ENCODE data around the gene OLFML1. TPM values are rescaled to one million over a fixed set of nuclear protein-coding genes. Genes with fewer than 3 reads are reported as not detected.
A peak's percentile ranks its signal among the peaks of the same experiment; 100 is the strongest.

Gene OLFML1
- total and polyA plus RNA-seq, 10 of the 15 experiments (the other 5 are each of a cell fraction or from before 2014, with no cell fraction given): 0.04 to 0.71 (median 0.21) TPM; not detected in 6

GRCh38 chr11:7512525-7513233, 27.4 kb downstream of the OLFML1 start (continued):
- TF ChIP-seq, protein P1, sequence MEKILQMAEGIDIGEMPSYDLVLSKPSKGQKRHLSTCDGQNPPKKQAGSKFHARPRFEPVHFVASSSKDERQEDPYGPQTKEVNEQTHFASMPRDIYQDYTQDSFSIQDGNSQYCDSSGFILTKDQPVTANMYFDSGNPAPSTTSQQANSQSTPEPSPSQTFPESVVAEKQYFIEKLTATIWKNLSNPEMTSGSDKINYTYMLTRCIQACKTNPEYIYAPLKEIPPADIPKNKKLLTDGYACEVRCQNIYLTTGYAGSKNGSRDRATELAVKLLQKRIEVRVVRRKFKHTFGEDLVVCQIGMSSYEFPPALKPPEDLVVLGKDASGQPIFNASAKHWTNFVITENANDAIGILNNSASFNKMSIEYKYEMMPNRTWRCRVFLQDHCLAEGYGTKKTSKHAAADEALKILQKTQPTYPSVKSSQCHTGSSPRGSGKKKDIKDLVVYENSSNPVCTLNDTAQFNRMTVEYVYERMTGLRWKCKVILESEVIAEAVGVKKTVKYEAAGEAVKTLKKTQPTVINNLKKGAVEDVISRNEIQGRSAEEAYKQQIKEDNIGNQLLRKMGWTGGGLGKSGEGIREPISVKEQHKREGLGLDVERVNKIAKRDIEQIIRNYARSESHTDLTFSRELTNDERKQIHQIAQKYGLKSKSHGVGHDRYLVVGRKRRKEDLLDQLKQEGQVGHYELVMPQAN (conservative IDR thresholded peaks at IDR 0.05): no peak; the same call in 1 of the 2 replicates
- no peak for TF ChIP-seq CEBPB (IDR thresholded peaks at IDR 0.05; ENCODE audit: borderline replicate concordance in 1 of 2, low read depth in 2 of 2, low read length in 2 of 2)
- TF ChIP-seq STAT3 (IDR thresholded peaks at IDR 0.05; ENCODE audit: low read depth, low read length): 0 out of 2 replicates have a peak, but pooled peaks have one; percentile 65
- TF ChIP-seq RFX5 (IDR thresholded peaks at IDR 0.05; ENCODE audit: low read depth, low read length): no peak
- no peak for TF ChIP-seq SREBF2 (IDR thresholded peaks at IDR 0.05; ENCODE audit: low read length)
- peak; percentile 52 for TF ChIP-seq IKZF1 (conservative IDR thresholded peaks at IDR 0.05)
- peak; percentile 73 for TF ChIP-seq MLLT1 (IDR thresholded peaks at IDR 0.05)
- TF ChIP-seq MTA2 (IDR thresholded peaks at IDR 0.05; ENCODE audit: low read depth): peak; percentile 88
- peak in 2 of 3 experiments; percentile 18 to 38; a peak in 2 of 6 replicates for TF ChIP-seq CTCF (IDR thresholded peaks at IDR 0.05 in 2 of 3, conservative IDR thresholded peaks at IDR 0.05 in 1 of 3; ENCODE audit: control insufficient read depth in 2 of 3, extremely low read depth in 1 of 3, insufficient read depth in 1 of 3, low read depth in 3 of 3, low read length in 3 of 3)
- 0 out of 2 replicates have a peak, but pooled peaks have one; percentile 12 for TF ChIP-seq HCFC1 (IDR thresholded peaks at IDR 0.05; ENCODE audit: low read length)
- peak; percentile 84; the same call in 1 of the 2 replicates for TF ChIP-seq GATAD2B (conservative IDR thresholded peaks at IDR 0.05; ENCODE audit: low read depth)
- peak; percentile 74; the same call in 1 of the 2 replicates for TF ChIP-seq TCF3 (IDR thresholded peaks at IDR 0.05; ENCODE audit: borderline replicate concordance, insufficient read depth, low read depth, low read length)
- no peak for TF ChIP-seq RBBP5 (conservative IDR thresholded peaks at IDR 0.05)
- no peak for TF ChIP-seq PAX8 (IDR thresholded peaks at IDR 0.05)
- peak; percentile 74 for TF ChIP-seq ATF7 (IDR thresholded peaks at IDR 0.05; ENCODE audit: low read depth)
- TF ChIP-seq IKZF2 (IDR thresholded peaks at IDR 0.05): peak; percentile 75 to 80
- peak; percentile 98 for TF ChIP-seq NR2F1 (conservative IDR thresholded peaks at IDR 0.05)
- no peak for TF ChIP-seq JUND (IDR thresholded peaks at IDR 0.05; ENCODE audit: low read depth, low read length)
- 0 out of 3 replicates have a peak, but pooled peaks of 1 of the 2 experiments have one; percentile 61 for TF ChIP-seq EGR1 (IDR thresholded peaks at IDR 0.05; ENCODE audit: borderline replicate concordance in 1 of 2, low read depth in 2 of 2, low read length in 2 of 2)
- peak; percentile 49; the same call in 1 of the 2 replicates for TF ChIP-seq TAF1 (IDR thresholded peaks at IDR 0.05; ENCODE audit: borderline replicate concordance, low read depth, low read length)
- TF ChIP-seq YY1 (IDR thresholded peaks at IDR 0.05; ENCODE audit: low read depth, low read length): peak; percentile 23; the same call in 1 of the 2 replicates
- TF ChIP-seq PML (IDR thresholded peaks at IDR 0.05; ENCODE audit: low read length): peak; percentile 50; the same call in 1 of the 2 replicates
- TF ChIP-seq ZNF24 (IDR thresholded peaks at IDR 0.05): no peak
- TF ChIP-seq YBX1 (IDR thresholded peaks at IDR 0.05): no peak
- no peak for TF ChIP-seq KAT2A (conservative IDR thresholded peaks at IDR 0.05; ENCODE audit: control insufficient read depth, low read depth, low read length)
